Activated effector memory CD4-positive, alpha-beta T cell treated with Interleukin-2 at 50 U/mL for 16 hours (primary cell): ENCODE results near the gene TLCD2.
A peak's percentile ranks its signal among the peaks of the same experiment; 100 is the strongest.
"Not testable (repeated sequence)": the region's sequence is repeated elsewhere in the genome, so short reads cannot be mapped to it uniquely, and the experiment has no call there.

ENCODE experiments used
- DNase-seq: peaks from one replicate; pipeline ENCODE4 v3.0.0-alpha.2; 2020

Gene TLCD2

GRCh38 chr17:1684378-1685189, 25.6 kb downstream of the TLCD2 start, which contains the start of gene PRPF8:
Gene PRPF8 (minus strand): TSS chr17:1684867. CDS start chr17:1684571, 296 bp downstream.
- DNase-seq, result peak; percentile 96

GRCh38 chr17:1683459-1683858, 26.7 kb downstream of the TLCD2 start:
- DNase-seq, result no peak

DNA sequence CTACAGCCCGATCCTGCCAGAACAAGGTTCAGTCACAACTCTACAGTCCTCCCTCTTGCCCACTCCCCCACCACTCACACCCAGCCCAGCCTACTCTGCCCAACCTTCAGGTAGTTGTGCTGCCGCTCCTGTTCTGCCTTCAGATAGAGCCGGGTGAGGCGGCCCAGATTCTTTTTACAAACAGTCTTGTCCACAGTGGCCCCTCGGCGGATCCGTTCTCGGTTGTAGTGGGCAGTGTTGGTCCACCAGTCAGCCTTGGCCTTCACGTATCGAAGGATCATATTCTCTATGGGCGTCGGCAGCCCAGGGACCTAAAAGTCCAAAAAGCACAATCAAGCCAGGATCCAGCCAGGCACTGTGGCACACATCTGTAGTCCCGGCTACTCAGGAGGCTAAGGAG, 33.8 kb downstream of the TLCD2 start:
- no peak for DNase-seq

- peak; percentile 32 for DNase-seq
Observed at GRCh38 chr17:1673041-1673785, 37.0 kb downstream of the TLCD2 start.

- not testable (repeated sequence) for DNase-seq
Observed at GRCh38 chr17:1663934-1664333, 46.2 kb downstream of the TLCD2 start.

GRCh38 chr17:1661045-1661444, 49.1 kb downstream of the TLCD2 start:
- no peak for DNase-seq

DNA sequence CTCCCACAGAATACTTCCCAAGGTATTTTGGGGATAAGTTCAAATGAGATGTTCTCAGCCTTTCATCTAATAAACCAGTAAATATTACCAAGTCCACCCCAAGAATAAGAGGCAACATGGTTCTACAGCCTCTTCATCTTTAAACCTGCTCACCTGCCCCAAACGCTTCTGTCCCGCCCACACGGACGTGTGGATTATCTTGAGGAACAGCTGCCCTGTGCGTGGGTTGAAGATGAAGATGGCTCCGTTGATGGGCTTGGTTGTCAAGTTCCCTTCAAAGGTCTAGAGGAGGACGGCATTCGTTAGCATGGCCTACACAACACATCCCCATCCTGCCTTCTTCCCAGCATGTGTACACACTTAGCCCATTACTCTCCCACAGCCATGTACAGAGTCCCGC, 52.1 kb downstream of the TLCD2 start:
- DNase-seq, result no peak

DNA sequence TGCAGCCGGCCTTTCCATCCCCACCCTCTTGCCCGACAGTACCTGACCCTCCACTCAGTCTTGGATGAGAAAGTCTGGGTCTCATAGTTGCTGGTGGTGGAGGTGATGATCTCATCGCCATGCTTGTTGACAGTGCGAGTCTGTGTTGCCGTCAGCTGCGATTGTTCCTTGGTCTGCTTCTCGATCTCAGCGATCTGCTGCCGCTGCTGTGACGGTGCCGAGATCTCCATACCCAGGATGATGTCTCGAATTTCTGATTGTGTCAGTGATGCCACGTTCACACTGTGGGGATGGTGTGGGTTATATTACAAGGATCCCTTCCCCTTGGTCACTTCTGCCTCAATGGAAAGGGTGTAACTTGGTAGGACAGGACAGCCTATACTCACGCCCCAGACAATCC, 56.4 kb downstream of the TLCD2 start:
- DNase-seq, result no peak

DNA sequence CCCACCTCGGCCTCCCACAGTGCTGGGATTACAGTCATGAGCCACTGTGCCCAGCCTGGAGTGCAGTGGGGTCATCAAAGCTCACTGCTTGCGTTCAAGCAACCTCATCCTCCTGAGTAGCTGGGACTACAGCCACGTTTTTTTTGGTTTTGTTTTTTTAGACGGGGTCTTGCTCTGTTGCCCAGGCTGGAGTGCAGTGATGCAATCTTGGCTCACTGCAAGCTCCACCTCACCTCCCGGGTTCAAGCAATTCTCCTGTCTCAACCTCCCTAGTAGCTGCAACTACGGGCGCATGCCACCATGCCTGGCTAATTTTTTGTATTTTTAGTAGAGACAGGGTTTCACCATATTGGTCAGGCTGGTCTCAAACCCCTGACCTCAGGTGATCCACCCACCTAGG, 57.4 kb downstream of the TLCD2 start:
- not testable (repeated sequence) for DNase-seq
